Lung (tissue), 12 donors: ENCODE results near the gene BMP7. TPM values are rescaled to one million over a fixed set of nuclear protein-coding genes. Genes with fewer than 3 reads are reported as not detected.

Experiments used
- ATAC-seq: fragments of 200-7000 bp; cut with Tn5 transposase; one replicate; pipeline ENCODE4 v1.9.1; 2020; ENCODE audit warnings: moderate number of reproducible peaks; ENCODE audit not compliant: insufficient read depth, low FRiP score
- DNase-seq, 3 donors: peaks; one replicate each; pipeline ENCODE4 v3.0.0-alpha.2; 2013 to 2017
- H3K27ac ChIP-seq, 2 donors: one replicate each; pipeline ENCODE4 v1.5.1; 2013; ENCODE audit warnings: mild to moderate bottlenecking in 2 of 2, moderate library complexity in 2 of 2, control low read depth in 1 of 2, inconsistent platforms in 1 of 2, low read depth in 1 of 2, low read length in 1 of 2
- H3K27me3 ChIP-seq, 3 donors: one replicate each; pipeline ENCODE4 v1.5.1; 2013; ENCODE audit warnings: low read length in 2 of 3; ENCODE audit not compliant: control insufficient read depth in 3 of 3, insufficient read depth in 3 of 3
- H3K36me3 ChIP-seq, 4 donors: one replicate each; pipeline ENCODE4 v1.5.1; 2013; ENCODE audit warnings: low read length in 4 of 4, mild to moderate bottlenecking in 1 of 4, moderate library complexity in 1 of 4; ENCODE audit not compliant: control insufficient read depth in 4 of 4, insufficient read depth in 4 of 4
- H3K4me1 ChIP-seq, 5 donors: one replicate each; pipeline ENCODE4 v1.5.1; 2013; ENCODE audit warnings: low read length in 5 of 5, mild to moderate bottlenecking in 2 of 5, moderate library complexity in 1 of 5; ENCODE audit not compliant: control insufficient read depth in 5 of 5, insufficient read depth in 5 of 5
- H3K4me3 ChIP-seq: one replicate; pipeline ENCODE4 v1.5.1; 2013; ENCODE audit warnings: mild to moderate bottlenecking, control low read depth, moderate library complexity
- H3K9ac ChIP-seq, 2 donors: one replicate each; pipeline ENCODE4 v1.5.1; 2013; ENCODE audit warnings: low read length in 2 of 2, control low read depth in 1 of 2; ENCODE audit not compliant: insufficient read depth in 1 of 2
- H3K9me3 ChIP-seq, 4 donors: one replicate each; pipeline ENCODE4 v1.5.1; 2013; ENCODE audit warnings: low read length in 3 of 4, mild to moderate bottlenecking in 1 of 4, moderate library complexity in 1 of 4; ENCODE audit not compliant: control insufficient read depth in 4 of 4, insufficient read depth in 3 of 4
- WGBS, 2 donors: extraction: QIAGEN DNeasy Blood & Tissue Kit; methylation state at CpG; one replicate each; pipeline ENCODE4 v1.1.7; 2013; 5-methylcytosine and 5-hydroxymethylcytosine counted together
- polyA plus RNA-seq, 2 donors: library from polyadenylated mRNA; stranded (reverse); fragments of 200-250 nt; gene quantifications; one replicate each; pipeline ENCODE4 v1.2.1, GENCODE V29; 2013
- total RNA-seq, 2 donors: library from RNA; depleted of rRNA in 1 of 2; stranded (reverse); fragments of >200 nt in 1 of 2; gene quantifications; one replicate each; pipeline ENCODE4 v1.2.1, GENCODE V29; 2014 to 2021
- TF ChIP-seq, protein P1 (sequence below): IDR thresholded peaks from 2 replicates; pipeline ENCODE4 v1.5.1; 2012; ENCODE audit warnings: mild to moderate bottlenecking; ENCODE audit errors: control extremely low read depth, extremely low read depth
- donor health status: control.
- donor health status: control.
- donor health status: Bipolar disorder and iron deficiency.
- donor health status: healthy.
- donor health status: DM: yes; HTN: yes; CAD: no.

BMP7 gene
- total and polyA plus RNA-seq, 4 donors = 0.67 to 10.3 (median 1.4) TPM

DNA sequence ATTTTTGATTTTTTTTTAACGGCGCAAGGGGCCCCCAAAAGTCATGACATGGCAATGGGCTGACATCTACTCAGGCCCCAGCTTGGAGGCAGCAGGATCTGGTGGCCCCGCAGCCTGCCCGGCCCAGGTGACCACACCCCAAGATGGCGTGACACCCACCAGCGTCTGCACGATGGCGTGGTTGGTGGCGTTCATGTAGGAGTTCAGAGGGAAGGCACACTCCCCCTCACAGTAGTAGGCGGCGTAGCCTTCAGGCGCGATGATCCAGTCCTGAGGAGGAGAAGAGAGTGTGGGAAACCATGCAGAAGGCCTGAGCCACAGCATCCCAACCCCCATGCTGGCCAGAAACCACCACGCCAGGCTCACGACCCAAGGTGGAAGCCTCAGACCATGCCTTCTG lies 93.4 kb downstream of the BMP7 start:
- H3K9ac ChIP-seq = no peak overlapping the region
- no peaks in the 10 kb centered on the region for H3K27me3 ChIP-seq
- WGBS, 2 donors = 86 to 92% methylated on average over 15 of the region's 15 CpGs
- peaks cover 0 to 13% (median 0%) of the 10 kb centered on the region in 5 donors for H3K4me1 ChIP-seq
- H3K36me3 ChIP-seq = peaks cover 0 to 19% (median 3%) of the 10 kb centered on the region in 4 donors
- ATAC-seq = no peak
- H3K27ac ChIP-seq = no peak overlapping the region
- TF ChIP-seq, protein P1, sequence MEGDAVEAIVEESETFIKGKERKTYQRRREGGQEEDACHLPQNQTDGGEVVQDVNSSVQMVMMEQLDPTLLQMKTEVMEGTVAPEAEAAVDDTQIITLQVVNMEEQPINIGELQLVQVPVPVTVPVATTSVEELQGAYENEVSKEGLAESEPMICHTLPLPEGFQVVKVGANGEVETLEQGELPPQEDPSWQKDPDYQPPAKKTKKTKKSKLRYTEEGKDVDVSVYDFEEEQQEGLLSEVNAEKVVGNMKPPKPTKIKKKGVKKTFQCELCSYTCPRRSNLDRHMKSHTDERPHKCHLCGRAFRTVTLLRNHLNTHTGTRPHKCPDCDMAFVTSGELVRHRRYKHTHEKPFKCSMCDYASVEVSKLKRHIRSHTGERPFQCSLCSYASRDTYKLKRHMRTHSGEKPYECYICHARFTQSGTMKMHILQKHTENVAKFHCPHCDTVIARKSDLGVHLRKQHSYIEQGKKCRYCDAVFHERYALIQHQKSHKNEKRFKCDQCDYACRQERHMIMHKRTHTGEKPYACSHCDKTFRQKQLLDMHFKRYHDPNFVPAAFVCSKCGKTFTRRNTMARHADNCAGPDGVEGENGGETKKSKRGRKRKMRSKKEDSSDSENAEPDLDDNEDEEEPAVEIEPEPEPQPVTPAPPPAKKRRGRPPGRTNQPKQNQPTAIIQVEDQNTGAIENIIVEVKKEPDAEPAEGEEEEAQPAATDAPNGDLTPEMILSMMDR = no peak
- no peak for DNase-seq
- H3K9me3 ChIP-seq = no peaks in the 10 kb centered on the region
- H3K4me3 ChIP-seq = no peak overlapping the region

DNA sequence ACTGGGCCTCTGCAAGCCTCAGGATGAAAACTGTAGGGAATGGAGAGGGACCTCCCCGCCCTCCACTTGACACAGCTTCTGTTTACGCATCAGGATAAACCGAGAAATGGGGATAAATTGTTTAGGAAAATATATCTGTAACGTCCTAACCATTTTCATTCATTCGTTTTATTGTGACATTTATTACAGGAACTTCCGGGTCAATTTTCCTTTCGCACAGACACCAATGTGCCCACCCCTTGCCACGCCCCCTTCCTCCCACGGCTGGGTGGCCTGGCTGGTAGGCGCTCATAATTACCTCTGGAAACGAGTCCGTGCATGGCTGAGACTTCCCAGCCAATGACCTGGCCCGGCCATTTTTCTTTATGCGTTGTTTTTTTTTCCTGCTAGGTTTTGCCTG lies 96.1 kb downstream of the BMP7 start:
- H3K9me3 ChIP-seq = no peaks in the 10 kb centered on the region
- H3K4me3 ChIP-seq = no peak overlapping the region
- 70 to 73% methylated on average over 14 of the region's 14 CpGs for WGBS, 2 donors

GRCh38 chr20:57169162-57169561 lies 97.3 kb downstream of the BMP7 start:
- H3K36me3 ChIP-seq = peaks cover 0 to 19% (median 3%) of the 10 kb centered on the region in 4 donors
- no peak overlapping the region for H3K4me3 ChIP-seq
- no peak overlapping the region for H3K27ac ChIP-seq
- H3K4me1 ChIP-seq = peaks cover 0 to 19% (median 0%) of the 10 kb centered on the region in 5 donors
- TF ChIP-seq, protein P1 = no peak
- 66 to 90% methylated on average over 7 of the region's 7 CpGs for WGBS, 2 donors
- no peak for DNase-seq
- H3K9ac ChIP-seq = no peak overlapping the region
- H3K9me3 ChIP-seq = peaks cover 0 to 3% (median 0%) of the 10 kb centered on the region in 4 donors
- no peak for ATAC-seq
- H3K27me3 ChIP-seq = no peaks in the 10 kb centered on the region

More for the DNA sequence above, 96.1 kb downstream of the BMP7 start:
- Histone ChIP-seq H3K9ac (no peak overlapping the region), H3K27ac (no peak overlapping the region), H3K27me3 (no peaks in the 10 kb centered on the region), H3K36me3 (peaks cover 0 to 19% (median 3%) of the 10 kb centered on the region in 4 donors), H3K4me1 (peaks cover 0 to 19% (median 0%) of the 10 kb centered on the region in 5 donors)
- DNase-seq (no peak), ATAC-seq (no peak)
- TF ChIP-seq, protein P1 = no peak
